ENCODE results near the gene WDR73. TPM values are rescaled to one million over a fixed set of nuclear protein-coding genes. Genes with fewer than 3 reads are reported as not detected.
"Not testable (repeated sequence)": the region's sequence is repeated elsewhere in the genome, so short reads cannot be mapped to it uniquely, and the experiment has no call there.

WDR73 gene
- total RNA-seq = 13.7 TPM
- long read RNA-seq, full-length matches to known transcripts = 8 of 24 reads
- long read RNA-seq, partial matches to known transcripts = 2 of 24 reads
- long read RNA-seq, other reads (novel, unspliced or antisense) = 14 of 24 reads

- DNase-seq (peak; percentile 98), ATAC-seq (ENCODE audit: poor library complexity) (peak; percentile 96)
- intact Hi-C loops (cut with DNase I) = no loop called here
Measured at GRCh38 chr15:84653910-84654688, at the start of gene WDR73. WDR73 (minus strand) TSS chr15:84654283; CDS start chr15:84654274, 9 bp downstream.

GRCh38 chr15:84703808-84704207 lies 49.7 kb upstream of the WDR73 start:
- intact Hi-C loops (cut with DNase I) = no loop called here
- no peak for ATAC-seq (ENCODE audit: poor library complexity)
- DNase-seq = no peak

- intact Hi-C loops (cut with DNase I) = no loop called here
- peak; percentile 91 for ATAC-seq (ENCODE audit: poor library complexity)
- DNase-seq = no peak
Measured at GRCh38 chr15:84702961-84703482, 48.9 kb upstream of the WDR73 start.

GRCh38 chr15:84699538-84700191 lies 45.6 kb upstream of the WDR73 start:
- intact Hi-C loops (cut with DNase I) = no loop called here
- DNase-seq (no peak), ATAC-seq (ENCODE audit: poor library complexity) (no peak)

GRCh38 chr15:84697236-84697990 lies 43.3 kb upstream of the WDR73 start:
- ATAC-seq (ENCODE audit: poor library complexity) (no peak), DNase-seq (no peak)
- intact Hi-C loops (cut with DNase I) = no loop called here

GRCh38 chr15:84696757-84697156 lies 42.7 kb upstream of the WDR73 start:
- ATAC-seq (ENCODE audit: poor library complexity) = no peak

GRCh38 chr15:84690342-84690741 lies 36.3 kb upstream of the WDR73 start:
- intact Hi-C loops (cut with DNase I) = no loop called here
- ATAC-seq (ENCODE audit: poor library complexity) (no peak), DNase-seq (no peak)

More at GRCh38 chr15:84696757-84697156, 42.7 kb upstream of the WDR73 start:
- intact Hi-C loops (cut with DNase I) = no loop called here
- DNase-seq = no peak

- intact Hi-C loops (cut with DNase I) = no loop called here
- DNase-seq (no peak), ATAC-seq (ENCODE audit: poor library complexity) (no peak)
Measured at GRCh38 chr15:84689858-84690257, 35.8 kb upstream of the WDR73 start.

GRCh38 chr15:84686446-84686845 lies 32.4 kb upstream of the WDR73 start:
- intact Hi-C loops (cut with DNase I); ATAC-seq (ENCODE audit: poor library complexity); DNase-seq: not testable (repeated sequence)

- intact Hi-C loops (cut with DNase I) = no loop called here
- ATAC-seq (ENCODE audit: poor library complexity) = peak; percentile 80
- DNase-seq = peak; percentile 74
Measured at GRCh38 chr15:84685304-84685703, 31.2 kb upstream of the WDR73 start.

- DNase-seq (no peak), ATAC-seq (ENCODE audit: poor library complexity) (no peak)
- intact Hi-C loops (cut with DNase I) = no loop called here
Measured at GRCh38 chr15:84684092-84684491, 30.0 kb upstream of the WDR73 start.

GRCh38 chr15:84681831-84682230 lies 27.7 kb upstream of the WDR73 start:
- ATAC-seq (ENCODE audit: poor library complexity) (no peak), DNase-seq (no peak)
- intact Hi-C loops (cut with DNase I) = no loop called here

- ATAC-seq (ENCODE audit: poor library complexity) = no peak
- intact Hi-C loops (cut with DNase I) = no loop called here
- DNase-seq = no peak
Measured at GRCh38 chr15:84671211-84671610, 17.1 kb upstream of the WDR73 start.

- DNase-seq = no peak
- intact Hi-C loops (cut with DNase I) = no loop called here
- no peak for ATAC-seq (ENCODE audit: poor library complexity)
Measured at GRCh38 chr15:84669726-84670125, 15.6 kb upstream of the WDR73 start.

- DNase-seq (no peak), ATAC-seq (ENCODE audit: poor library complexity) (no peak)
- intact Hi-C loops (cut with DNase I) = no loop called here
Measured at GRCh38 chr15:84668221-84668982, 14.3 kb upstream of the WDR73 start.

- ATAC-seq (ENCODE audit: poor library complexity) (no peak), DNase-seq (no peak)
- intact Hi-C loops (cut with DNase I) = no loop called here
Measured at GRCh38 chr15:84666373-84666772, 12.3 kb upstream of the WDR73 start.

- ATAC-seq (ENCODE audit: poor library complexity) (no peak), DNase-seq (no peak)
- intact Hi-C loops (cut with DNase I) = no loop called here
Measured at GRCh38 chr15:84661001-84661400, 6.9 kb upstream of the WDR73 start.
